Left cardiac atrium (tissue), 4 donors: ENCODE data around the gene CHRND. TPM values are rescaled to one million over a fixed set of nuclear protein-coding genes. Genes with fewer than 3 reads are reported as not detected.

ENCODE experiments used
- ATAC-seq, 2 donors: fragments of 200-7000 bp; cut with Tn5 transposase; one replicate each; pipeline ENCODE4 v1.9.1; 2020; ENCODE audit warnings: mild to moderate bottlenecking in 2 of 2, moderate library complexity in 2 of 2
- DNase-seq: peaks from one replicate; pipeline ENCODE4 v3.0.0-alpha.2; 2020
- intact Hi-C, 2 donors: fragments of 100-400 bp; cut with DNase I; formaldehyde crosslinking; loops; one replicate each; pipeline versions ENCODE4 v1.14.1 to v1.15.1; 2022 to 2023
- total RNA-seq, 2 donors: library from RNA; stranded (reverse); fragmentation: NEBNext Ultra II Directional; extraction: Animal tissue kit (Norgen Biotek cat#: 25700); gene quantifications; one replicate each; pipeline ENCODE4 v1.2.1, GENCODE V29; 2021
- donor health status: DM: no; HTN: yes; CAD: no.
- donor health status: DM: no; HTN: yes; CAD: no; lungs with severe emphysema.
- donor health status: DM: yes; HTN: yes; CAD: no.
- donor health status: Dilated cardiomyopathy.

Gene CHRND
- total RNA-seq, 2 donors from 2014 or later: 0.35 TPM; not detected in 1

DNA sequence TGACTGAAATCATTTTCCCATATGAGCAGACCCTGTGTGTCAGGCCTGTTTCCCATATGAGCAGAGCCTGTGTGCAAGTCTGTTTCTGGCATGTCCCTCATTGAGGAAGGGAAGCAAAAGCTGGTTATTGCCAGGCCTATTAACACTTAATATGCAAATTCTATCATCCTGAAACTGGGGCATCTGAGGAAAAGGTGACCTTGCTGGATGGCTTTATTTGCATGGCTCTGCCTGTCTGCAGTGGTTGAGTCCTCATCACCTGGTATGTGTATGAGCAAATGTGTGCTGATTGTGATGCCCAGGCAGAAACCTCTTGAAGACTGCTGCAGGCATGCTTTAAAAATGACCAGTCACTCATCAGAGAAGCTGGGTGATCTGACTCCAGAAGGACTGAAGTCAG, 55.8 kb downstream of the CHRND start:
- intact Hi-C loops: no loop called here
- DNase-seq: no peak
- no peak for ATAC-seq

- no peak for DNase-seq
- no peak for ATAC-seq
- intact Hi-C loops: no loop called here
Observed at GRCh38 chr2:232584238-232584637, 58.3 kb downstream of the CHRND start.

Other genes with a start within 250 kb of the CHRND start
- not detected for gene ALPP, start 147.4 kb upstream of the CHRND start, total RNA-seq
- gene ALPG, start 119.3 kb upstream of the CHRND start, total RNA-seq: not detected
- not detected for gene ALPI, start 70.0 kb upstream of the CHRND start, total RNA-seq
- gene ECEL1, start 38.3 kb upstream of the CHRND start, total RNA-seq: under 1 TPM; 0.26 to 0.47 TPM
- gene PRSS56, start 5.8 kb upstream of the CHRND start, total RNA-seq: under 1 TPM in 1 of 2 donors, not detected in 1; 0.16 TPM
- gene CHRNG, start 13.5 kb downstream of the CHRND start, total RNA-seq: not detected
- gene TIGD1, start 24.4 kb downstream of the CHRND start, total RNA-seq: 1 to 10 TPM; 2.0 to 2.8 TPM
- 10 to 100 TPM; 45.8 to 48.5 TPM for gene EIF4E2, start 24.5 kb downstream of the CHRND start, total RNA-seq
- gene EFHD1, start 107.4 kb downstream of the CHRND start, total RNA-seq: 10 to 100 TPM; 16.9 to 19.3 TPM
- 10 to 100 TPM; 53.5 to 57.4 TPM for gene GIGYF2, start 171.2 kb downstream of the CHRND start, total RNA-seq